H1 (cell line): Measurements from ENCODE around the gene PMF1. TPM values are rescaled to one million over a fixed set of nuclear protein-coding genes. Genes with fewer than 3 reads are reported as not detected.

ENCODE experiments used
- ASH2L ChIP-seq: fragments of 200-600, 300-600 bp; sonication (generic); IDR thresholded peaks from one replicate; pipeline ENCODE4 v1.7.1; 2017; ENCODE audit warnings: low read length
- FOSL1 ChIP-seq: IDR thresholded peaks from 2 replicates; pipeline ENCODE4 v1.6.1; 2011; ENCODE audit warnings: mild to moderate bottlenecking, low read depth, low read length, moderate library complexity; ENCODE audit not compliant: insufficient read depth
- GTF2F1 ChIP-seq: IDR thresholded peaks from 2 replicates; pipeline ENCODE4 v1.6.1; 2012; ENCODE audit warnings: low read depth, low read length, improper control_type of control experiment, borderline replicate concordance
- polyA plus RNA-seq, 7 experiments: library from polyadenylated mRNA; depleted of rRNA in 3 of 7; stranded (reverse) in 5 of 7; unstranded in 2 of 7; fragments of >200 nt in 5 of 7; fragments of 200-250 nt in 2 of 7; gene quantifications; 1 replicate in 5 of 7; 2 replicates in 1 of 7; 4 replicates in 1 of 7; pipeline versions ENCODE4 v1.2.1 to v1.2.3, GENCODE V29; 2011 to 2013; ENCODE audit warnings: missing spikeins in 2 of 7, mixed read lengths in 2 of 7
- total RNA-seq: library from RNA; stranded (reverse); fragmentation: NEBNext Ultra II Directional; extraction: Animal tissue kit (Norgen Biotek cat#: 25700); gene quantifications from 2 replicates; pipeline ENCODE4 v1.2.1, GENCODE V29; 2021

The PMF1 gene
- total and polyA plus RNA-seq, 2 of the 8 experiments (the other 6 are each of a cell fraction or from before 2014, with no cell fraction given) = 113 to 296 TPM

DNA sequence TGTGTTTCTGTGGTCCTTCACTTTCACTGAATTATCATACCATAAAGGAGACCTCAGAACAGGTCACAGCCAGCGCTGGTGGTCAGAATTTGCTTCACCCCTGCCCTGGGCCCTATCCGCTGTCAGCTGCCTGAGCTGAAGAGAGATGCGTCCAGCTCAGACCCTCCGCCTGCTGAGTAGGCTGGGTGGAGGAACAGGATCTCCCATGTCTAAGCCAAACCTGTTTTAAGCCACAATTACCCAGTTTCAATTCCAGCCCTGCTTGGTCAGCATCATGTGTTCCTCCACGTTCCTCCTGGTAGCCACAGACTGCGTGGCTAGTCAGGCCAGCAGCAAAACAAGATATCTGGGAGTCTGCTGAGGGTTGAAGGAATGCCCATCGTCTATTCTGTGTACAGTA, 15.7 kb downstream of the PMF1 start (continued):
- TF ChIP-seq ASH2L = no peak
- no peak for TF ChIP-seq GTF2F1
- no peak for TF ChIP-seq FOSL1
